Ishikawa (cell line): Measurements from ENCODE around the gene ROBO2.

Experiments used
- CEBPB ChIP-seq: IDR thresholded peaks from 2 replicates; pipeline ENCODE4 v1.6.1; 2012
- CREB1 ChIP-seq: IDR thresholded peaks from 2 replicates; pipeline ENCODE4 v1.6.1; 2012; ENCODE audit warnings: low read depth
- EGR1 ChIP-seq: IDR thresholded peaks from 2 replicates; pipeline ENCODE4 v1.6.1; 2012
- EP300 ChIP-seq: IDR thresholded peaks from 2 replicates; pipeline ENCODE4 v1.6.1; 2012; ENCODE audit warnings: borderline replicate concordance
- FOXM1 ChIP-seq: IDR thresholded peaks from 2 replicates; pipeline ENCODE4 v1.6.1; 2012; ENCODE audit warnings: low read depth, borderline replicate concordance
- NFIC ChIP-seq: IDR thresholded peaks from 2 replicates; pipeline ENCODE4 v1.6.1; 2012
- RAD21 ChIP-seq: IDR thresholded peaks from 2 replicates; pipeline ENCODE4 v1.6.1; 2012; ENCODE audit warnings: low read depth
- TAF1 ChIP-seq: IDR thresholded peaks from 2 replicates; pipeline ENCODE4 v1.6.1; 2012; ENCODE audit warnings: low read depth, mild to moderate bottlenecking
- YY1 ChIP-seq: IDR thresholded peaks from 2 replicates; pipeline ENCODE4 v1.6.1; 2012; ENCODE audit warnings: low read depth
- TF ChIP-seq, protein P1 (sequence below): IDR thresholded peaks from 2 replicates; pipeline ENCODE4 v1.6.1; 2012
- TF ChIP-seq, protein P2 (sequence below): IDR thresholded peaks from 2 replicates; pipeline ENCODE4 v1.6.1; 2012; ENCODE audit warnings: low read depth, mild to moderate bottlenecking

DNA sequence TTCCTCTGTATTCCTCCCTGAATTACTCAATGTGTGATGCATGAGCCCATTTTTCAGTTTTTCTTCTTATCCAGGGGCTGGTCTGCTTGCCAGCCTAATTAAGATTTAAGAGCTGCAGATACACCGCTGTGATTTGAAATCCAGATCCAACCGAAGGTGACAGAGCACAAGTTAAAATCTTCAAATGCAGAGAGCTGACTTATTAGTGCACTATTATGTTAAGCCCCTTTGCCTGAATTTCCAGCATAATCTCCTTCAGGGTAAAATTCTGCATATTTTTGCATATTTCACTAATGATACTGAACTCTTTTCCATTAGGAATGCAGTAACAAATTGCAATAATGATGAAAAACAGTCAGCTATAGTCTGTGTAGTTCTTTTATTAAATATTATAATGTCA, 583.6 kb downstream of the ROBO2 start:
- TF ChIP-seq NFIC (no peak), EP300 (no peak), FOXM1 (no peak), CREB1 (no peak), EGR1 (no peak), TAF1 (no peak), RAD21 (no peak), YY1 (no peak), CEBPB (no peak)
- TF ChIP-seq, protein P1, sequence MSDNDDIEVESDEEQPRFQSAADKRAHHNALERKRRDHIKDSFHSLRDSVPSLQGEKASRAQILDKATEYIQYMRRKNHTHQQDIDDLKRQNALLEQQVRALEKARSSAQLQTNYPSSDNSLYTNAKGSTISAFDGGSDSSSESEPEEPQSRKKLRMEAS, result no peak
- TF ChIP-seq, protein P2, sequence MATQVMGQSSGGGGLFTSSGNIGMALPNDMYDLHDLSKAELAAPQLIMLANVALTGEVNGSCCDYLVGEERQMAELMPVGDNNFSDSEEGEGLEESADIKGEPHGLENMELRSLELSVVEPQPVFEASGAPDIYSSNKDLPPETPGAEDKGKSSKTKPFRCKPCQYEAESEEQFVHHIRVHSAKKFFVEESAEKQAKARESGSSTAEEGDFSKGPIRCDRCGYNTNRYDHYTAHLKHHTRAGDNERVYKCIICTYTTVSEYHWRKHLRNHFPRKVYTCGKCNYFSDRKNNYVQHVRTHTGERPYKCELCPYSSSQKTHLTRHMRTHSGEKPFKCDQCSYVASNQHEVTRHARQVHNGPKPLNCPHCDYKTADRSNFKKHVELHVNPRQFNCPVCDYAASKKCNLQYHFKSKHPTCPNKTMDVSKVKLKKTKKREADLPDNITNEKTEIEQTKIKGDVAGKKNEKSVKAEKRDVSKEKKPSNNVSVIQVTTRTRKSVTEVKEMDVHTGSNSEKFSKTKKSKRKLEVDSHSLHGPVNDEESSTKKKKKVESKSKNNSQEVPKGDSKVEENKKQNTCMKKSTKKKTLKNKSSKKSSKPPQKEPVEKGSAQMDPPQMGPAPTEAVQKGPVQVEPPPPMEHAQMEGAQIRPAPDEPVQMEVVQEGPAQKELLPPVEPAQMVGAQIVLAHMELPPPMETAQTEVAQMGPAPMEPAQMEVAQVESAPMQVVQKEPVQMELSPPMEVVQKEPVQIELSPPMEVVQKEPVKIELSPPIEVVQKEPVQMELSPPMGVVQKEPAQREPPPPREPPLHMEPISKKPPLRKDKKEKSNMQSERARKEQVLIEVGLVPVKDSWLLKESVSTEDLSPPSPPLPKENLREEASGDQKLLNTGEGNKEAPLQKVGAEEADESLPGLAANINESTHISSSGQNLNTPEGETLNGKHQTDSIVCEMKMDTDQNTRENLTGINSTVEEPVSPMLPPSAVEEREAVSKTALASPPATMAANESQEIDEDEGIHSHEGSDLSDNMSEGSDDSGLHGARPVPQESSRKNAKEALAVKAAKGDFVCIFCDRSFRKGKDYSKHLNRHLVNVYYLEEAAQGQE, result no peak
